ENCODE measurements around the gene DNAAF5.
A peak's percentile ranks its signal among the peaks of the same experiment; 100 is the strongest.

Gene DNAAF5

DNA sequence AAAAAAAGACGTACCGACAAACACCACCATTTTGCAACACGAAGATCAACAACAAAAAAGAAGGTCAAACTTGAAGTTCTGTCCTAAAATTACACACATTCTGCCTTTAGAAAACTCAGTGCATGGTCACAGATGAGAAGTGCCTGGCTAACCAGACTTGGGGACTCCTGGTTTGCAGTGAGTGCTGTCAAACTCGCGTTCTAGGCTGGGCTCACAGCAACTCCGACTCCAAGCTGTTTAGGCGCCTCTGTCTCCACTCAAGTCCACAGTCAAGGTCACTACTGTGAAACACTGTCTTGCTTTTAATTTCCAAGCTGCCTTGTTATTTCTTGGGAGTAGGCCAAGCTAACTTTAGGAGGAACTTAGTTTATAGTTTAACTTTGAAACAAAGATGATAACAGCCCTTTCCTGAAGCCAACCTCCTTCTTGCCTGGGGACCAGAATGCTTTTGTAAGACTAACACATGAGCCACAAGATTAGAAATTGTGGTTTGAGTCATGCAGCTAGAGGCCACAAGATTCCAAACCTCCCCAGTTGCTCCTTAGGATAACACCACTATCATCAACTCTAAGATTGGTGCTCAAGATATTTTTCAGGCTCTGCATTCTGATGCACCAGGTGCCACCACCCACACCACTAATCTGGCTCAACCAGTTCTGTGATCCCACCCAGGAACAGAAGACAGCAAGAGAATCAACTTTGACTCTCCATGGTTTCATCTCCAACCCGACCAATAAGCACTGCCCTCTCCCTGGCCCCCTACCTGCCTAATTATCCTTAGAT is 1.1 kb upstream of the DNAAF5 start:
- DNase-seq (ENCODE audit: low read depth), result no peak
- TF ChIP-seq, protein P1, sequence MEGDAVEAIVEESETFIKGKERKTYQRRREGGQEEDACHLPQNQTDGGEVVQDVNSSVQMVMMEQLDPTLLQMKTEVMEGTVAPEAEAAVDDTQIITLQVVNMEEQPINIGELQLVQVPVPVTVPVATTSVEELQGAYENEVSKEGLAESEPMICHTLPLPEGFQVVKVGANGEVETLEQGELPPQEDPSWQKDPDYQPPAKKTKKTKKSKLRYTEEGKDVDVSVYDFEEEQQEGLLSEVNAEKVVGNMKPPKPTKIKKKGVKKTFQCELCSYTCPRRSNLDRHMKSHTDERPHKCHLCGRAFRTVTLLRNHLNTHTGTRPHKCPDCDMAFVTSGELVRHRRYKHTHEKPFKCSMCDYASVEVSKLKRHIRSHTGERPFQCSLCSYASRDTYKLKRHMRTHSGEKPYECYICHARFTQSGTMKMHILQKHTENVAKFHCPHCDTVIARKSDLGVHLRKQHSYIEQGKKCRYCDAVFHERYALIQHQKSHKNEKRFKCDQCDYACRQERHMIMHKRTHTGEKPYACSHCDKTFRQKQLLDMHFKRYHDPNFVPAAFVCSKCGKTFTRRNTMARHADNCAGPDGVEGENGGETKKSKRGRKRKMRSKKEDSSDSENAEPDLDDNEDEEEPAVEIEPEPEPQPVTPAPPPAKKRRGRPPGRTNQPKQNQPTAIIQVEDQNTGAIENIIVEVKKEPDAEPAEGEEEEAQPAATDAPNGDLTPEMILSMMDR (conservative IDR thresholded peaks at IDR 0.05; ENCODE audit: low read length), result no peak
- H3K4me3 ChIP-seq (ENCODE audit: low read length), result peak overlapping the region; percentile 65; the same call in 1 of the 2 replicates

DNA sequence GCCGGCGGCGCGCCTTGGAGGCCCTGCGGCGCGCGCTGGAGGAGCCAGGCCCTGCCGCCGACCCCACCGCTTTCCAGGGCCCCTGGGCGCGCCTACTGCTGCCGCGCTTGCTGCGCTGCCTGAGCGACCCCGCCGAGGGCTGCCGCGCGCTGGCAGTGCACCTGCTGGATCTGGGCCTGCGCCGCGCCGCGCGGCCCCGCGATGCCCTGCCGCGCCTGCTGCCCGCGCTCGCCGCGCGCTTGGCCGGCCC is 280 bp downstream of the DNAAF5 start:
- TF ChIP-seq, protein P1 (conservative IDR thresholded peaks at IDR 0.05; ENCODE audit: low read length), result no peak
- H3K4me3 ChIP-seq (ENCODE audit: low read length), result peak overlapping the region; percentile 65
- DNase-seq (ENCODE audit: low read depth), result no peak

DNA sequence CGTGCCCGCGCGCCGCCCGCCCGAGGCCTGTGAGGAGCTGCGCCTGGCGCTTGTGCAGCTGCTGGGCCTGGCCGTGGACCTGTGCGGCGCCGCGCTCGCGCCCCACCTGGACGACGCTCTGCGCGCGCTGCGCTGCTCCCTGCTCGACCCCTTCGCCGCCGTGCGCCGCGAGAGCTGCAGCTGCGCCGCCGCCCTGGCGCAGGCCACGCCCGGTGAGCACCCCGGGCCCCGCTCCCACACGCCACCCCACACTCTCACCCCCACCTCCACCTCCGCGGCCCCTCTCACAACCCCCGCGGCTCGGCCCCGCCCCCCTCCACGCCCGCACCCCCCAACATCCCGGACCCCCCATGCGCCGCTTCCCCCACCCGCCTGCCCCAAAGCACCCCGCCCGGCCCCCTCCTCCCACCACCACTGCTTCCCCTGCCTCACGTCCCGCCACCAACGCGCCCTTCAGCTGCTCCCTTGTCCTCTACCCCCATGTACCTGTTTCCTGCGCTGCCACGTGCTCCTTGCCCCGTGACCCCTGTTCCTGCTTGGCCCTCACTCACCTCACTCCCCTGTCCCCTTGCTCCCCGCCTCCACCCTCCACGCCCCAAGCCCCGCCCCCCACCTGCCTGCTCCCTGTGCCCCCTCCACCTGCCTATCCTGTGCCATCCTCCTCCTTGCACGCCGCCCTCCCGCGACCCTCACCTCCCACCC is 756 bp downstream of the DNAAF5 start, which contains the start of gene PRKAR1B:
PRKAR1B (minus strand) TSS at position 178 of the 702 bp plus-strand sequence. CDS start 15,776 bp downstream, outside the sequence.
- no peak for DNase-seq (ENCODE audit: low read depth)
- peak within 1 kb of the TSS; percentile 65 for H3K4me3 ChIP-seq (ENCODE audit: low read length)
- TF ChIP-seq, protein P1 (conservative IDR thresholded peaks at IDR 0.05; ENCODE audit: low read length), result no peak

DNA sequence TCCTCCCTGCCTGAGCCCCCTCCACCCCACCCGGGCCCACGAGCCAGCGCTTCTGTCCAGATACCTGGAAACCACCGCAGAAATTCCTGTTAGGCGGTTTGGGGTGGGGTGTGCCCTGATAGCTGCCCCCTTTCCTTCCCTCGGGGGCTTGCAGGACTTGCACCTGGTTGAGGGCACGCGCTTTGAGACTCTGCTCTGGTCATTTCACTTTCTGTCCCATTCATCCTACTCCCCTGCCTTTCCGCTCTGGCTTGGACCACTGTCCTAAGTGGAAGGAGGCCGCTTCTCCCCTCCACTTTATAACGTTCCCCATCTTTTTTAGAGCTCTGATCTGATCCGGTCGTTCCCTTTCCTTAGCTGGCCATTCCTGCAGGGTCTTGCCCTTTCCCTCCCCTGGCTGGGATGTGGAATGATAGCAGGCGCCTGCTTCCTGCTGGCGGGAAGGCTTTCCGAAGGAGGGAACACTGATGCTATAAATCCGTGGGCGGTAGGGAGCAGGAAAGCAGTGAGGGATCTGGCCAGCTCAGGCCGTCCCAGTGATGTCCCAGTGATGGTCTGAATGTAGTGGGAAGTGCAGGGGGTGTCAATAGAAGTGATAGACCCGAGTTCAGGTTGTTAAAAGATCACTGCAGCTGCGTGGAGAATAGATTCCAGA is 1.4 kb downstream of the DNAAF5 start:
- peak; percentile 13 for DNase-seq (ENCODE audit: low read depth)
- TF ChIP-seq, protein P1 (conservative IDR thresholded peaks at IDR 0.05; ENCODE audit: low read length), result 0 out of 2 replicates have a peak, but pooled peaks have one; percentile 7
- peak overlapping the region; percentile 65 for H3K4me3 ChIP-seq (ENCODE audit: low read length)

DNA sequence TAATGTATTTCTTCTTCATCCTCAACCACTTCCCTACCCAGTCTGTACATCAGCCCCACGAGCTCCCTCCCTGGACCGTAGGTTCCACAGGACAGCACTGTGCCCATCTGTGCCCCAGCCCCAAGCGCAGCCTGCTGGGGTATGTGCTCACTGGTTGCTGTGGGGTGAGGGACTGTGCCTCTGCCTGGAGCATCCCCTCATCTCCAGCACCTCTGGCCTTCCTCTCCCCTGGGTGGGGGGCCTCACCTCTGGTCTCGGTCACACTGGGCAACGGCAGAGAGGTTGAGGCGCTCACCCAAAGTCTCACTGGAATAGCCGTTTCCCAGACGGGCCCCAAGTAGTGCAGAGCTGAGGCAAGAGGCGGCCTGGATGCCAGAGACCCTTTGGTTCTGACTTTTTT is 2.1 kb downstream of the DNAAF5 start:
- peak overlapping the region; percentile 65; the same call in 1 of the 2 replicates for H3K4me3 ChIP-seq (ENCODE audit: low read length)
- DNase-seq (ENCODE audit: low read depth), result no peak
- TF ChIP-seq, protein P1 (conservative IDR thresholded peaks at IDR 0.05; ENCODE audit: low read length), result no peak

DNA sequence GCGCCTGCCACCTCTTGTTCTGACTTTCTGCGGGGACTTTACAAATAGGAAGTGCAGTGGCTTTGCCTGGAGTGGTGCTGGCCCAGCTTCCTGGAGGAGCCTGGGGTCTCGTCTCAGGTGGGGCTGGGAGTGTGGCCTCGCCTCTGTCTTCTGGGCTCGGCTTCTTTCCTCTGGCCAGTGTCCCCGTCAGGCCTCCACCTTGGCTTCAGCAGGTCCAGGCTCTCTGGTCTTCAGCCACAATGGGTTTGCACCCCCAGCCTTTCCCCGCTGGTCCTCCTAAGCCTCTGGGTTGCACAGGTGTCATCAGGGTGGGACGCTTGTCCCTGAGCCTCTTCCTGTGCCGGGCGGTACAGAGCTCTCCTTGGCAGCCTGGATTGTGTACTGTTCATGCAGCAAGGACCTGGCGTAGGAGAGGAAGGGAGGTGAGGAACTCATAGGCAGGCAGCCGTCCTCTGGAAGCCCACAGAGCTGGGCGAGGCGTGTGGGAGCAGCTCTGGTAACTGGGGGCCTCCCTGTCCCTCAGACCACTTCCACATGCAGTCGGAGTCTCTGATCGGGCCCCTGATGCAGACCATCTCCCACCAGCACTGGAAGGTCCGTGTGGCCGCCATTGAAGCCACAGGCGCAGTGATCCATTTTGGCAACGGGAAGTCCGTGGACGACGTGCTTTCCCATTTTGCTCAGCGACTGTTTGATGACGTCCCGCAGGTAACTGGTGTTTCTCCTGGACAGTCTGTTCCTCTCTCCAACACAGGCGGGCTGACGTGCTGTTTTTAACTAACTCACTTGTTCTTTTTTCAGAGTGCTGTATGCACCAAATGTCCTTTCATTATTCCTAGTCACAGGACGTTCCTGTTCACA is 2.9 kb downstream of the DNAAF5 start:
- TF ChIP-seq, protein P1 (conservative IDR thresholded peaks at IDR 0.05; ENCODE audit: low read length), result no peak
- H3K4me3 ChIP-seq (ENCODE audit: low read length), result no peak overlapping the region
- DNase-seq (ENCODE audit: low read depth), result no peak

Data from AG10803 (cell line).